ENCODE measurements around the gene NEUROG1.
A peak's percentile ranks its signal among the peaks of the same experiment; 100 is the strongest.

Gene NEUROG1

GRCh38 chr5:135494196-135494595, 41.6 kb downstream of the NEUROG1 start:
- no peak for DNase-seq (ENCODE audit: low spot score)

GRCh38 chr5:135493406-135494180, 42.2 kb downstream of the NEUROG1 start:
- DNase-seq (ENCODE audit: low spot score): no peak

- no peak for DNase-seq (ENCODE audit: low spot score)
These were observed 43.5 kb downstream of the NEUROG1 start for GRCh38 chr5:135492319-135492626.

GRCh38 chr5:135491552-135492318, 44.0 kb downstream of the NEUROG1 start:
- DNase-seq (ENCODE audit: low spot score): peak; percentile 82

- no peak for DNase-seq (ENCODE audit: low spot score)
These were observed 44.7 kb downstream of the NEUROG1 start for GRCh38 chr5:135491038-135491551.

- no peak for DNase-seq (ENCODE audit: low spot score)
These were observed 45.3 kb downstream of the NEUROG1 start for GRCh38 chr5:135490245-135491037.

GRCh38 chr5:135489466-135490244, 46.1 kb downstream of the NEUROG1 start:
- DNase-seq (ENCODE audit: low spot score): no peak

- DNase-seq (ENCODE audit: low spot score): peak; percentile 95
These were observed 46.9 kb downstream of the NEUROG1 start for GRCh38 chr5:135488727-135489465.

- peak; percentile 45 for DNase-seq (ENCODE audit: low spot score)
These were observed 47.8 kb downstream of the NEUROG1 start for GRCh38 chr5:135487839-135488514.

GRCh38 chr5:135487037-135487395, 48.7 kb downstream of the NEUROG1 start:
- no peak for DNase-seq (ENCODE audit: low spot score)

GRCh38 chr5:135486131-135487036, 49.4 kb downstream of the NEUROG1 start:
- DNase-seq (ENCODE audit: low spot score): no peak

- no peak for DNase-seq (ENCODE audit: low spot score)
These were observed 51.1 kb downstream of the NEUROG1 start for GRCh38 chr5:135484674-135485086.
